Upper lobe of left lung (tissue), 4 donors: ENCODE measurements around the gene WDPCP.

Experiments used
- CTCF ChIP-seq, 6 experiments: fragments of 450-650 bp in 4 of 6; fragments of 200-600 bp in 2 of 6; sonication (generic) in 2 of 6; IDR thresholded peaks; one replicate each; pipeline ENCODE4 v1.5.1; 2016 to 2019; ENCODE audit warnings: antibody characterized with exemption in 6 of 6
- EP300 ChIP-seq, 4 donors: sonication (generic); formaldehyde crosslinking; IDR thresholded peaks; one replicate each; pipeline ENCODE4 v1.5.1; 2017; ENCODE audit warnings: antibody characterized with exemption in 4 of 4, control low read depth in 2 of 4
- POLR2A ChIP-seq, 4 donors: fragments of 450-650 bp; IDR thresholded peaks; one replicate each; pipeline ENCODE4 v1.5.1; 2016 to 2017; ENCODE audit warnings: antibody characterized with exemption in 4 of 4, mild to moderate bottlenecking in 2 of 4
- POLR2AphosphoS5 ChIP-seq, 2 donors: sonication (generic); formaldehyde crosslinking; IDR thresholded peaks; one replicate each; pipeline ENCODE4 v1.5.1; 2017; ENCODE audit warnings: antibody characterized with exemption in 2 of 2

GRCh38 chr2:63195310-63195709, 393.0 kb downstream of the WDPCP start:
- TF ChIP-seq POLR2A (IDR thresholded peaks at IDR 0.05): no peak
- no peak for TF ChIP-seq CTCF (IDR thresholded peaks at IDR 0.05)
- no peak for TF ChIP-seq POLR2AphosphoS5 (IDR thresholded peaks at IDR 0.05)
- no peak for TF ChIP-seq EP300 (IDR thresholded peaks at IDR 0.05)
